Measurements from ENCODE around the gene ACADSB.

- no peak for TF ChIP-seq POLR2AphosphoS5 (IDR thresholded peaks at IDR 0.05; ENCODE audit: low read depth)
- TF ChIP-seq, protein P1, sequence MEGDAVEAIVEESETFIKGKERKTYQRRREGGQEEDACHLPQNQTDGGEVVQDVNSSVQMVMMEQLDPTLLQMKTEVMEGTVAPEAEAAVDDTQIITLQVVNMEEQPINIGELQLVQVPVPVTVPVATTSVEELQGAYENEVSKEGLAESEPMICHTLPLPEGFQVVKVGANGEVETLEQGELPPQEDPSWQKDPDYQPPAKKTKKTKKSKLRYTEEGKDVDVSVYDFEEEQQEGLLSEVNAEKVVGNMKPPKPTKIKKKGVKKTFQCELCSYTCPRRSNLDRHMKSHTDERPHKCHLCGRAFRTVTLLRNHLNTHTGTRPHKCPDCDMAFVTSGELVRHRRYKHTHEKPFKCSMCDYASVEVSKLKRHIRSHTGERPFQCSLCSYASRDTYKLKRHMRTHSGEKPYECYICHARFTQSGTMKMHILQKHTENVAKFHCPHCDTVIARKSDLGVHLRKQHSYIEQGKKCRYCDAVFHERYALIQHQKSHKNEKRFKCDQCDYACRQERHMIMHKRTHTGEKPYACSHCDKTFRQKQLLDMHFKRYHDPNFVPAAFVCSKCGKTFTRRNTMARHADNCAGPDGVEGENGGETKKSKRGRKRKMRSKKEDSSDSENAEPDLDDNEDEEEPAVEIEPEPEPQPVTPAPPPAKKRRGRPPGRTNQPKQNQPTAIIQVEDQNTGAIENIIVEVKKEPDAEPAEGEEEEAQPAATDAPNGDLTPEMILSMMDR (conservative IDR thresholded peaks at IDR 0.05; ENCODE audit: low read depth in 2 of 2): no peak
- no peak for TF ChIP-seq CREB1 (CRISPR knock-in tag; IDR thresholded peaks at IDR 0.05; ENCODE audit: low read depth)
- TF ChIP-seq, protein P2, sequence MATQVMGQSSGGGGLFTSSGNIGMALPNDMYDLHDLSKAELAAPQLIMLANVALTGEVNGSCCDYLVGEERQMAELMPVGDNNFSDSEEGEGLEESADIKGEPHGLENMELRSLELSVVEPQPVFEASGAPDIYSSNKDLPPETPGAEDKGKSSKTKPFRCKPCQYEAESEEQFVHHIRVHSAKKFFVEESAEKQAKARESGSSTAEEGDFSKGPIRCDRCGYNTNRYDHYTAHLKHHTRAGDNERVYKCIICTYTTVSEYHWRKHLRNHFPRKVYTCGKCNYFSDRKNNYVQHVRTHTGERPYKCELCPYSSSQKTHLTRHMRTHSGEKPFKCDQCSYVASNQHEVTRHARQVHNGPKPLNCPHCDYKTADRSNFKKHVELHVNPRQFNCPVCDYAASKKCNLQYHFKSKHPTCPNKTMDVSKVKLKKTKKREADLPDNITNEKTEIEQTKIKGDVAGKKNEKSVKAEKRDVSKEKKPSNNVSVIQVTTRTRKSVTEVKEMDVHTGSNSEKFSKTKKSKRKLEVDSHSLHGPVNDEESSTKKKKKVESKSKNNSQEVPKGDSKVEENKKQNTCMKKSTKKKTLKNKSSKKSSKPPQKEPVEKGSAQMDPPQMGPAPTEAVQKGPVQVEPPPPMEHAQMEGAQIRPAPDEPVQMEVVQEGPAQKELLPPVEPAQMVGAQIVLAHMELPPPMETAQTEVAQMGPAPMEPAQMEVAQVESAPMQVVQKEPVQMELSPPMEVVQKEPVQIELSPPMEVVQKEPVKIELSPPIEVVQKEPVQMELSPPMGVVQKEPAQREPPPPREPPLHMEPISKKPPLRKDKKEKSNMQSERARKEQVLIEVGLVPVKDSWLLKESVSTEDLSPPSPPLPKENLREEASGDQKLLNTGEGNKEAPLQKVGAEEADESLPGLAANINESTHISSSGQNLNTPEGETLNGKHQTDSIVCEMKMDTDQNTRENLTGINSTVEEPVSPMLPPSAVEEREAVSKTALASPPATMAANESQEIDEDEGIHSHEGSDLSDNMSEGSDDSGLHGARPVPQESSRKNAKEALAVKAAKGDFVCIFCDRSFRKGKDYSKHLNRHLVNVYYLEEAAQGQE (IDR thresholded peaks at IDR 0.05; ENCODE audit: unreplicated experiment): no peak
- no peak for TF ChIP-seq EZH2phosphoT487 (IDR thresholded peaks at IDR 0.05; ENCODE audit: unreplicated experiment)
- TF ChIP-seq EZH2 (IDR thresholded peaks at IDR 0.05; ENCODE audit: low read depth, unreplicated experiment): no peak
- no peak for TF ChIP-seq JUNB (IDR thresholded peaks at IDR 0.05; ENCODE audit: unreplicated experiment)
- TF ChIP-seq STAT1 (IDR thresholded peaks at IDR 0.05; ENCODE audit: unreplicated experiment): no peak
- TF ChIP-seq ZNF462 (CRISPR knock-in tag; IDR thresholded peaks at IDR 0.05): no peak
- TF ChIP-seq ETS1 (IDR thresholded peaks at IDR 0.05): no peak
These were observed 93.9 kb downstream of the ACADSB start for GRCh38 chr10:123102673-123103072.
